GM21529 (cell line): ENCODE results near the gene DCTPP1.
"Not testable (repeated sequence)": the region's sequence is repeated elsewhere in the genome, so short reads cannot be mapped to it uniquely, and the experiment has no call there.

Experiments
- ATAC-seq: cut with Tn5 transposase; IDR thresholded peaks from one replicate; pipeline ENCODE4 v1.9.1; 2021; ENCODE audit not compliant: unreplicated experiment

Gene DCTPP1

GRCh38 chr16:30429678-30430427 lies at the start of gene DCTPP1:
DCTPP1 (minus strand) TSS chr16:30430030; CDS start chr16:30429980, 50 bp downstream.
- ATAC-seq, result peak; percentile 94

DNA sequence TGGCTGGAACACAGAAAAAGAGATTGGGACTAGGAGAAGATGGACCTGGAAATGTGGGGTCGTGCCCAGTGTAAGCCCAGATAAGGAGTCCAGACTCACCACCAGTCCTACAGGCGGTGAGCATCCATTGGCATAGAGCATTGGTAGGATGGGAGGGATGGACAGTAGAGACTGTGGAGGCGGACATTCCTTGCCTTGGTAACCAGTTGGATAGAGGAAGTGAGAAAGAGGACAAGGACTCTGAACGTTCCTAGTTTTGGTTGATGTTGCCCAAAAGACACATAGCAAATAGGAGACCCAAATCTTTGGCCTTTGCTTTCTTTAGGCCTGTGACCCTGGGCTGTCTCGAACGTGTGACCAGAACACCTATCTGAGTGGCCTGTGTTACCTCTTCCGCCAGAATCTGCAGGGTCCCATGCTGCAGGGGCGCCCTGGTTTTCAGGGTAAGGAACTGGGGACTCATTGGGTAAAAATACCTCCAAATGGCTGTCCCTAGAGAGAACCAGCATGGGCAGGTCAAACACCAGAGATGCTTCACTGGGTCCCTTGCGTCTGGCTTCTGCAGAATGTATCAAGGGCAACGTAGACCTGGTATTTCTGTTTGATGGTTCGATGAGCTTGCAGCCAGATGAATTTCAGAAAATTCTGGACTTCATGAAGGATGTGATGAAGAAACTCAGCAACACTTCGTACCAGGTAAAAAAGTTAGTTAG lies 49.1 kb upstream of the DCTPP1 start:
- ATAC-seq, result no peak

GRCh38 chr16:30477773-30478172 lies 47.9 kb upstream of the DCTPP1 start:
- not testable (repeated sequence) for ATAC-seq

- ATAC-seq, result no peak
These were observed 47.2 kb upstream of the DCTPP1 start for GRCh38 chr16:30476991-30477390.

DNA sequence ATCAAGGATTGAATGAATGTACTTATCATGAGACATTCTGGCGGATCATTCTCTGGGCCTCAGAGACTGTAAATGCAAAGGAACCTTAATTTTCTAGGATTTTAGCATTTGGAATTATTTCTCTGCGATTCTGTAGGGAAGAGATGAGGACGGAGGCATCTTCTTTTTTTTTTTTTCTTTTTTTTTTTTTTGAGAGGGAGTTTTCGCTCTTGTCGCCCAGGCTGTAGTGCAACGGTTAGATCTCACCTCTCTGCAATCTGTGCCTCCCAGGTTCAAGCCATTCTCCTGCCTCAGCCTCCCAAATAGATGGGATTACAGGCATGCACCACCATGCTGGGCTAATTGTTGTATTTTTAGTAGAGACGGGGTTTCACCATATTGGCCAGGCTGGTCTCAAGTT lies 44.9 kb upstream of the DCTPP1 start:
- ATAC-seq, result no peak

DNA sequence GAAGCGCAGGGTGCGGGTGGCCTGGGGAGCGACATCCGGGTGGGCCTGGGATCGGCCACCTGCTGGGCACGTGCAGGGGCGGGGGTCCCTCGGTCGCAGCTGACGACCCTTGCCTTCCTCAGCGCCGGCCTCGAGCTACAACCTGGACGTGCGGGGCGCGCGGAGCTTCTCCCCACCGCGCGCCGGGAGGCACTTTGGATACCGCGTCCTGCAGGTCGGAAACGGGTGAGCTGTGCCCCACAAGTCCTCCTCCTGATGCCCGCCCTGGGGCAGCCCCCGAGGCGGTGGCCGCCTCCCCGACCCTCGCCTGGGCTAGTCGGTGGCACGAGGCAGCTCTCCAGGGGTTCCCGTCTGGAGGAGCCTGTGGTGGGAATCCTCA lies 44.2 kb upstream of the DCTPP1 start:
- ATAC-seq, result no peak

GRCh38 chr16:30473231-30474073 lies 43.6 kb upstream of the DCTPP1 start:
- peak; percentile 32 for ATAC-seq

- ATAC-seq, result peak; percentile 48
These were observed 42.6 kb upstream of the DCTPP1 start, which contains the start of gene ITGAL for GRCh38 chr16:30472328-30472942. ITGAL (plus strand) TSS chr16:30472742; CDS start chr16:30472838, 96 bp downstream.

DNA sequence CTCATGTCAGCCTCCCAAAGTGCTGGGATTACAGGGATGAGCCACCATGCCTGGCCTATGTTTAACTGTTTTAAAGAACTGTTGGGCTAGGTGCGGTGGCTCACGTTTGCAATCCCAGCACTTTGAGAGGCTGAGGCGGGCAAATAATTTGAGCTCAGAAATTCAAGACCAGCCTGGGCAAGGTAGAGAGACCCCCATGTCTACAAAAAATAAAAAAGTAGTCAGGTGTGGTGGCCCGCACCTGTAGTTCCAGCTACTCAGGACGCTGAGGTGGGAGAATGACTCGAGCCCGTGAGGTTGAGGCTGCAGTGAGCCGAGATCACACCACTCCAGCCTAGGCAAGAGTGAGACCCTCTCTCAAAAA lies 40.8 kb upstream of the DCTPP1 start:
- no peak for ATAC-seq

DNA sequence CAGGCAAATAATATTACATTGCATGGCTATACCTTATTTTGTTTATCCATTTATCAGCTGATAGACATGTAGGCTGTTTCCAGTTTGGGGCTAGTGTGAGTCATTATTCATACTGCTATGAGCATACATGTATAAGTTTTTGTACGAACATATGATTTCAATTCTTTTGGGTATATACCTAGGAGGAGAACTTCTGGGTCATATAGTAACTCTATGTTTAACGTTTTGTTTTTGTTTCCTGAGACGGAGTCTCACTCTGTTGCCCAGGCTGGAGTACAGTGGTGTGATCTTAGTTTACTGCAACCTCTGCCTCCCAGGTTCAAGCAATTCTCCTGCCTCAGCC lies 40.3 kb upstream of the DCTPP1 start:
- ATAC-seq, result no peak

DNA sequence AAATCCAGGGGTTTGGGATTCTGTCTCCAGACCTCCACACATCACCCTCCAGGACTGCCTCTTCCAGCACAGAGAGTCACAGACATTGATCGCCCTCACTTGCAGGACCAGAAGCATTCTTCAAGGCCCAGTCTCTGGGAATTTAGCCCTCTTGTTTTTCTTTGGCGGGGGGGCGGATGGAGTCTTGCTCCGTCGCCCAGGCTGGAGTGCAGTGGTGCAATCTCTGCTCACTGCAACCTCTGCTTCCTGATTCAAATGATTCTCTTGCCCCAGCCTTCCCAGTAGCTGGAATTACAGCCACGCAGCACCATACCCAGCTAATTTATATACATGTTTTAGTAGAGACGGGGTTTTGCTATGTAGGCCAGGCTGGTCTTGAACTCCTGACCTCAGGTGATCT lies 34.2 kb upstream of the DCTPP1 start:
- ATAC-seq, result no peak

DNA sequence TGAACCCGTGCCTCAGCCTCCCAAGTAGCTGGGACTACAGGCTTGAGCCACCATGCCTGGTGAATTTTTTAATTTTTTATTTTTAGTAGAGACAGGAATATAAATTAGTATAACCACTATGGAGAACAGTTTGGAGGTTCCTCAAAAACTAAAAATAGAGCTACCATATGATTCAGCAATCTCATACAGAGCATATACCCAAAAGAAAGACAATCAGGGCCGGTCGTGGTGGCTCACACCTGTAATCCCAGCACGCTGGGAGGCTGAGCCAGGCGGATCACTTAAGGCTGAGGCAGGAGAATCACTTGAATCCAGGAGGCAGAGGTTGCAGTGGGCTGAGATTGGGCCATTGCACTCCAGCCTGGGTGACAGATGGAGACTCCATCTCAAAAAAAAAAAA lies 31.6 kb upstream of the DCTPP1 start:
- ATAC-seq, result not testable (repeated sequence)

DNA sequence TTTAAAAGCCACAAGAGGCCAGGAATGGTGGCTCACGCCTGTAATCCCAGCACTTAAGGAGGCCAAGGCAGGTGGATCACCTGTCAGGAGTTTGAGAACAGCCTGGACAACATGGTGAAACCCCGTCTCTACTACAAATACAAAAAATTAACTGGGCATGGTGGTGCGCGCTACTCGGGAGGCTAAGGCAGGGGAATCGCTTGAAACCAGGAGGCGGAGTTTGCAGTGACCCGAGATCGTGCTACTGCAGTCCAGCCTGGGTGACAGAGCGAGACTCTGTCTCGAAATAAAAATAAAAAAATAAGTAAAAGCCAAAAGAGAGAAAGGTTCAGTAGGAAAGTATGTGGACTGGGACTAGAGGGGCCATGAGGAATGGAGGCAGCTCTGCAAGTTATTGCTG lies 29.6 kb upstream of the DCTPP1 start:
- ATAC-seq, result no peak

DNA sequence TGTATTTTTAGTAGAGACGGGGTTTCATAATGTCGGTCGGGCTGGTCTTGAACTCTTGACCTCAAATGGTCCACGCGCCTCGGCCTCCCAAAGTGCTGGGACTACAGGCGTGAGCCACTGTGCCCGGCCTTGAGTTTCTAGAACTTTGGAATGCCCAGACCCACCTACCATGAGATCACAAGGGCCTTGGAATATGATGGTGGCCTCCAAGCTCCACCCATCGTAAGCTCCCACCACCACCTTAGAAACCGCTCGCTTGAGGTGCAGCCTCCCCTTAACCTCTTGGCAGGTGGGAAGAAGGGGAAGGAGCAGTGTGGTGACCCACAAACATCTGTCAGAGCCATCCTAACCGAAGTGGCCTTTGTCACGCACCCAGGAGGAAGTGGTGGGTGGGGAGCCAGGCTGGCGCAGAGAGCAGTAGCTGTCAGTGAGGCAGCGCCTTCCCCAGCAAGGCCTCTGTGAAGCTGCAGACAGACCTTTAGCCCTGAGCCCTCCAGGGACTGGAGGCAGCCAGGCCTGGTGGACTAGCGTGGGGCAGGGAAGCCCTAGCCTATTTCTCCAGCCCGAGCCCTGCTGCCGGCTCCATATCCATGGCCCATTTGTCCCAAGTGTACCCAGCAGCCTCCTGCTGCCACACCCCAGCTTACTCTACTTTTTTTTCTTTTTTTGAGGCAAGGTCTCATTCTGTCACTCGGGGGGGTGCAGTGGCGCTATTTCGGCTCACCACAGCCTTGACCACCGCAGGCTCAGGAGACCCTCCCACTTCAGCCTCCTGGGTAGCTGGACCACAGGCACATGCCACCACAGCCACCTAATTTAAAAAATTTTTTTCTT lies 28.9 kb upstream of the DCTPP1 start:
- ATAC-seq, result peak; percentile 85

GRCh38 chr16:30457743-30458560 lies 28.1 kb upstream of the DCTPP1 start:
- no peak for ATAC-seq

DNA sequence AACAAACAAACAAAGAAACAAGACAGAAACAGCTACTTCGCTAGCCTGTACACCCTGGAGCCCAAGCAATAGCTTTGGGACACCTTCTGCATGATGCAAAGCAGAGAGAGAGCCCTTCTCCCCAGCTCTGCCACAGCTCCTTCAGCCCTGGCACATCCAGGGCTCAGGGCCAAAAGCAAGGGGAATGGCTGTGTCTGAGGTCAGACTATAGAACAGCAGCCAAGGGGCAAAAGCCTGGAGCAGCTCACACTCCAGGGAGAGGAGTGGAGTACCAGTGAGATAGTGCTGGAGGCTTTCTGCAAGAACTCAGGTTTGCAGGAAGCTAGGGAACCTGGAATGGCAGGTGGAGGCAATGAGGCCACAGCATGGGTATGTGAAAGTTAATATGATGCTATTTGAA lies 27.4 kb upstream of the DCTPP1 start:
- ATAC-seq, result no peak

- ATAC-seq, result no peak
These were observed 26.5 kb upstream of the DCTPP1 start for GRCh38 chr16:30456302-30456701.

DNA sequence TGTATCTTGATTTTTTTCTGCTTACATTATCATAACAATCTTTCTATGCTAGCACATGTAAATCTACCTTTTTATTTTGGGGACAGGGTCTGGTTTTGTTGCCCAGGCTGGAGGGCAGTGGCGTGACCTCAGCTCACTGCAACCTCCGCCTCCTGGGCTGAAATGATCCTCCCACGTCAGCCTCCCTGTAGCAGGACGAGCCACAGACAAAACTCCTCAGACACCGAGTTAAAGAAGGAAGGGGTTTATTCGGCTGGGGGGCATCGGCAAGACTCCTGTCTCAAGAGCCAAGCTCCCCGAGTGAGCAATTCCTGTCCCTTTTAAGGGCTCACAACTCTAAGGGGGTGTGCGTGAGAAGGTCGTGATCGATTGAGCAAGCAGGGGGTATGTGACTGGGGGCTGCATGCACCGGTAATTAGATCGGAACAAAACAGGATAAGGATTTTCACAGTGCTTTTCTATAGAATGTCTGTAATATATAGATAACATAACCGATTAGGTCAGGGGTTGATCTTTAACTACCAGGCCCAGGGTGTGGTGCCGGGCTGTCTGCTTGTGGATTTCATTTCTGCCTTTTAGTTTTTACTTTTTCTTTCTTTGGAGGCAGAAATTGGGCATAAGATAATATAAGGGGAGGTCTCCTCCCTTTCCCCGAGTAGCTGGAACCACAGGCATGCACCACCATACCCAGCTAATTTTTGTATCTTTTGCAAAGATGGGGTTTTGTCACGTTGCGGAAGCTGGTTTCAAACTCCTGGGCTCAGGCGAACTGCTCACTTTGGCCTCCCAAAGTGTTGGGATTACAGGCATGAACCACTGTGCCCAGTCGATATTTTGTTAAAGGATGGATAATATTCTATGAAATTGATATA lies 23.1 kb upstream of the DCTPP1 start:
- not testable (repeated sequence) for ATAC-seq

DNA sequence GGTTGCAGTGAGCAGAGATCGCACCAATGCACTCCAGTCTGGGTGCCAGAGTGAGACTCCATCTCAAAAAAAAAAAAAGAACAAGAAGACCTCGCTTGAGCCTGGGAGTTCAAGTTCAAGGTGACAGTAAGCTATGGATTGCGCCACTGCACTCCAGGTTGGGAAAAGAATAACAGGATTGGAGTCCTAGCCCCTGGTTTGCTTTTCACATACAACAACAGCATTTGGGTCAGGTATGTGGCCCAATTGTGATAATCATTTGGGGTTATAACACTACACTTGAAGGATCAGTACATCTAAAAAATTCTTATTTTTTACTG lies 19.2 kb upstream of the DCTPP1 start:
- no peak for ATAC-seq
